Measurements from ENCODE around the gene DHODH.
A peak's percentile ranks its signal among the peaks of the same experiment; 100 is the strongest.

DHODH gene

DNA sequence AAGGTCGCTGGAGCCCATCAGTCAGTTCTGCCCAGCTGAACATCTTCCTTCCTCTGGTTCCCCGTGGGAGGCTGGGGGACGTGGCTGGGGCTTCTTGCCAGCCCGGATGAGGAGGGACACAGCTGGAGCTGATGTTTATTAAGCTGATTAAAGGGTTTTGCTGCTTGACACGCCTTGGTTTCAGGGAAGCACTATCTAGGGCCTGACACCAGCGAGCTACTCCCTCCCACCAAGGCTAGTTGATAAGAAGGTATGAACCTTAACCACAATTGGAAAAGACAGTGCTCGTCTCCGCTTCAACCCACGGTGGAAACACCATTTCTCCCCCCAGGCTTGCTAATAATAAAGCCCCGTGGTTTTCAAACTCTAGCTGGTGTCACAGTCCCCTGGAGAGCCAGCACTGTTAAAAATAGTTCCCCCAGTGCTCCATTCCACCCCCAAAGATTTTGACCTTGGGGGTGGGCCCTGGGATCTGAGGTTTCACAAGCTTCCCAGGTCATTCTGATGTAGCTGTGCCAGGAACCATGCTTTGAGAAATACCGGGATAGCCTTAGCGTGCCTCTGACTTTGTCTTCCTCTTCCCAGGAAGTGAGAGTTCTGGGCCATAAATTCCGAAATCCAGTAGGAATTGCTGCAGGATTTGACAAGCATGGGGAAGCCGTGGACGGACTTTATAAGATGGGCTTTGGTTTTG, 5.5 kb downstream of the DHODH start:
- no peak for DNase-seq

DNA sequence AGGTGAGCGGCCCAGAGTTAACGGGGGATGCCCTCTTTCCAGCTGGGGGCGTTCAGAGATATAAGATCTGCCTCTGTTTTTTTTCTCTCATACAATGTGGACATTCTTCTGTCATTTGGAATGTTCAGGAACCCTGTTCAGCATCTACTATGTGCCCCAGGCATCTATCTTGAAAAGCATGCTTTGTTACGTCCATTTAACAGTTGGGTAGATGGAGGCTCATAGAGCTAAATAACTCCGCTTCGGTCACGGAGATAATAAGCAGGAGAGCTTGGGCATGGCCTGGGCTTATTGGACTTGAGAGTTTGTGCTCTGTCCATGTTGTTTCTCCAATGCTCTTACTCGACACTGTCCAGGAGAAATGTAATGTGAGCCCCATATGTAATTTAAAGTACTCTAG, 6.1 kb downstream of the DHODH start:
- DNase-seq, result no peak

GRCh38 chr16:72015124-72015523, 6.6 kb downstream of the DHODH start:
- no peak for DNase-seq

DNA sequence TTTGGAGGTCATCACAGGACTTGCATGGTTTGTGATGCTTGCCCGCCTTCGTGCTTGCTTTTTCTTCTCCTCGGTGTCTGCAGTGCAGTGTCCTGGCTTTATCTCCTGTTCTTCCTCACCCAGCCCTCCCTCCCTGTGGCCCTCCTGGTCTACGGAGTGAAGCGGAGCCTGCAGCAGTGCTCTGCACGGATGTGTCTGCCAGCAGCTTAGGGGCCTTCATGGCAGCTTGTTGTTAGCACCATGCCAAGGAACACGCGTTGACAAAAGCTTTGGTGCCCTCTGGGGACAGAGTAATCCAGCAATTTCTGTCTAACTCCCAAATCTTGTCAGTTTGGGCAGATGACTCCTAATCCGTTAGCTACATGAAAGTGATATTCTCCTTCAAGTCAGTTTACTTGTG, 9.9 kb downstream of the DHODH start:
- DNase-seq, result no peak

DNA sequence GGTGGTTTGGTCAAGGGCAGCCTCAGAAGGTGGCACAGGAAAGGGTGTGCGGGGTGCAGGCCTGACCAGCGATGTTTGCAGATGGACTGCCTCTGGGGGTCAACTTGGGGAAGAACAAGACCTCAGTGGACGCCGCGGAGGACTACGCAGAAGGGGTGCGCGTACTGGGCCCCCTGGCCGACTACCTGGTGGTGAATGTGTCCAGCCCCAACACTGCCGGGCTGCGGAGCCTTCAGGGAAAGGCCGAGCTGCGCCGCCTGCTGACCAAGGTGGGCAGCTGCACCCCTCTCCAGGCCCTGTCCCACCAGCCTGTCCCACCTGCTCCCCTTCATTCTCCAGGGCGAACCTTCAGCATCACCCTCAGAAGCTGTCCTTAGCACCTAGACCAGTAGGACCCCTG, 12.5 kb downstream of the DHODH start:
- no peak for DNase-seq

DNA sequence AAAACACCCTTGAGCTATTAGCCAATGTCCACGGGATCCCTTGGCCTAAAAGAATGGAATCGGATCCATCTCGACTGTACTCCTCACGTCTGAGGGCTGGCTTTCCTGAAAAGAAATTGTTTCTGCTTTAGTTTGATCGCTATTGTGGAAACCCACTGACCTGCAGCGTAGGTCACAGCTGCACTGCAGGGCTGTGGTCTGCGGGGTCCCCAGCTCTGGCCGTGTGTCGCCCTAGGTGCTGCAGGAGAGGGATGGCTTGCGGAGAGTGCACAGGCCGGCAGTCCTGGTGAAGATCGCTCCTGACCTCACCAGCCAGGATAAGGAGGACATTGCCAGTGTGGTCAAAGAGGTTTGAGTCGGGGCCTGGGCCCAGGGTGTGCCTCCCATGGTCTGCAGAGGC, 13.6 kb downstream of the DHODH start:
- DNase-seq, result no peak

DNA sequence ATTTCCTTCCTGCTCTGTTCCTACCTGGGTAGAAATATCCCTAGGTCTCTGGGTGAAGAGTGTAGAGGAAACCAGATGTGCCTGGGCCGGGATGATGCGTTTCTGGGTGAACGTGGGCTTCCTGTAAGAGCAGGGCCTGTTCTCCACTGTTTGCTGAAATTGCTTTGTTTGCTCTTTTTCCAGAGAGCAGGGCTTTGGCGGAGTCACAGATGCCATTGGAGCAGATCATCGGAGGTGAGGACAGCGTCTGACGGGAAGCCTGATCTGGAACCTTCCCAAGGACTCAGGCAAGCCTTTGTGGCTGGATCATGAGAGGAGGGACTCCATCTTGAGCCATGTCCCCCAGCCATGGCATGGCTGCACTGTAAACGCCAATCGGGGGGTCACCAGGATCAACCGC, 15.4 kb downstream of the DHODH start:
- no peak for DNase-seq

GRCh38 chr16:72024862-72025382, 16.4 kb downstream of the DHODH start:
- no peak for DNase-seq

- no peak for DNase-seq
Measured at GRCh38 chr16:72025404-72026114, 17.0 kb downstream of the DHODH start.

DNA sequence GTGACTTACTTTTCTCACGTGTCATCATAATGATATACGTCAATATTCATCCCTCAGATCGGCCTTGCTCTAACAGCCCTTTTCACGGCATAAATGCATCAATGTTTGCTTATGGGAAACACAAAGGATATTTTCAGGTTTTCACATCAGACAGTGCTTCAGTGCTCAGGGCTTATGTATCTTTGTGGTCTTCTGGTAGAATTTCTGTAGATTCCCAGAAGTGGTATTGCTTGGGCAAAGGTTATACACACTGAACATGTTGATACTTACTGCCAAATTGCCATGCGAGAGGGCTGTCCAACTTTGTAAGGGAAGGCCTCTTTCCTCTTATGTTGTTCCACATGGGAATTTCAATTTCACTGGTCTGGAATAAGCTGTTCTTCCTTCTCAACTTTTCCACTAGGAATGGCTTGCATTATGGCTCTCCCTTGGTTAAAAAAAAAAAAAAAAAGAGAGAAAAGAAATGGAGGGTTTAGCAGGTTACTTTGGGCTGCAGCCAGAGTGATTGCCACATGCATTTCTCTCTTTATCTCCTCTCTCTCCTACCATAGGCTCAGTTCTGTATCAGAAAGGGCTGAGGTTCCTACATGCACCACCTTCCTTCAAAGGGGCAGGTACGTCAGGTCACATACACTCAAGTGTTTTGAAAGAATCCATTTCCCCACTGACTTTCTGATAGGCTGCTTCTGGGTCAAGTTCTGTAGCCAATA, 19.3 kb downstream of the DHODH start:
- no peak for DNase-seq

- DNase-seq, result no peak
Measured at GRCh38 chr16:72029567-72030271, 21.2 kb downstream of the DHODH start.

DNA sequence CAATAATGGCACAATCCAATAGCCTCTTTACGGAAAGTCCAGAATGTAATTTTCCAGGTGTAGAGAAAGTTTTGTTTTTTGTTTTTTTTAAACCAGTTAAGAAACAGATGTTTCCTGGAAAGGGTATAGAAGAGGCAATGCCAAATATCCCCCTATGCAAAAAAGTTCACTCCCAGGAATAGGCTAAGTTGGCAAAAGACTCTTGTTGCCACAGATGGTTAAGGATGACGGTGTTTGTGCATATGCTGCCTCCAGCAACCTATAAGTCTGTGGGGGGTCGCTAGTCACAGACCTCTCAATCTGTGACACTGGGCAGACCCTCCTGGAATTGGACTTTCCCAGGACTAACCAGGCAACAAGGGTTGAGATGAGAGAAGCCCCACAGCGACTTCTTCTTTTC, 24.9 kb downstream of the DHODH start:
- no peak for DNase-seq

- no peak for DNase-seq
Measured at GRCh38 chr16:72036098-72036497, 27.6 kb downstream of the DHODH start.

DNA sequence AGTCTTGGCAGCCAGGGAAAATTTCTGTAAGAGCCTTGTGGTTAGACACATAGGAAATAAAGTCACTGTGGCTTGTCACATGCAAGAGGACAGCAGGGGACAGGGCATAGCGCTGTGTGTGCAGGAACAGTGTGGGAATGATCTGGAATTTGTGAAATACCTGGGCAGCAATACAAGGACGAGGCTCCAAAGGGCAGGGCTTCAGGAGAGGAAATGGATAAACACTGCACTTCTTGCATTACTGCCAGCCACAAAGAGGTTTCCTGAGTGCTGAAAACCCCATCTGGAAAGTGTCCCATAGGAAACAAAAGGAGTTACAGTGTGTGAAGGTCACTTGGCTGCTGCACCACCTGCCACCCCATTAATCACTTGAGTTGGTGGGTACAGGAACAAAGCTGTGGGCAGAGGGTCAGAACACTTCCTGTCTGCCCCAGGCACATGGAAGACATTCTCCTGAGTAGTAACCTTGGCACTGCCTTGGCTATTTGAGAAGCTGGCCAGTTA, 33.7 kb downstream of the DHODH start:
- peak; percentile 24 for DNase-seq

GRCh38 chr16:72043058-72043457, 34.5 kb downstream of the DHODH start:
- no peak for DNase-seq

- no peak for DNase-seq
Measured at GRCh38 chr16:72043539-72043938, 35.0 kb downstream of the DHODH start.

- no peak for DNase-seq
Measured at GRCh38 chr16:72044296-72044695, 35.8 kb downstream of the DHODH start.

GRCh38 chr16:72044825-72045359, 36.3 kb downstream of the DHODH start:
- no peak for DNase-seq

DNA sequence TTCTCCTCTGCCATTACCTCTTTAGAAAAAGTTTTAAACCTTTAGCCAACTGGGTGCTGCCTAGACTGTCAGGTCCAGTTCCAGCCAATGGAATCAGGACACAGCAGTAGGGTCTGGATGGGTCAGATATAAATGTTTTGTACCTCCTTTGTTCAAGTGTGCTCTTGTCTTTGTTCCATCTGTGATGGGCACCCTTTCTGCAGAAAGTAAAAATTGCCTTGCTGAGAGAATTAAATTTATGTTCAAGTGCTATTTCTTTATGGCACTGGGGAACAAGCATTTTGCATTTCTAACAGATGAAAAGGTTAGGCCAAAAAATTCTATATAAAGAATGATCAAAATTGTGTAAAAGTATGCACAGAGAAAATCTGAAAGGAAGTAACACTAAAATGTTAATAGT, 40.6 kb downstream of the DHODH start:
- DNase-seq, result no peak

- DNase-seq, result peak; percentile 30
Measured at GRCh38 chr16:72050769-72051464, 42.4 kb downstream of the DHODH start.

DNA sequence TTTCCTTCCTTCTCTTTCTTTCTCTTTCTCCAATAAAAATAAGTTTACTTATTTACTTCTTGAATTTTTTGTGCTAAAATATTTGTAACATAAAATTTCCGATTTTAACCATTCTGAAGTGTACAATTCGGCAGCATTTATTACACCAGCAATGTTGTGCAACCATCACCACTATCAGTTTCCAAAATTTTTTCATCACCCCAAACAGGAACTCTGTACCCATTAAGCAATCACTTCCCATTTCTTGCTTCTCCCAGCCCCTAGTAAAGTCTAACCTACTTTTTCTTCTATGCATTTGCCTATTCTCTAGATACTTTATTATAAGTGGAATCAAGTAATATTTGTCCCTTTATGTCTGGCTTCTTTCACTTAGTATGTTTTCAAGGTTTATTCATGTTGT, 43.3 kb downstream of the DHODH start:
- DNase-seq, result peak; percentile 78

DNA sequence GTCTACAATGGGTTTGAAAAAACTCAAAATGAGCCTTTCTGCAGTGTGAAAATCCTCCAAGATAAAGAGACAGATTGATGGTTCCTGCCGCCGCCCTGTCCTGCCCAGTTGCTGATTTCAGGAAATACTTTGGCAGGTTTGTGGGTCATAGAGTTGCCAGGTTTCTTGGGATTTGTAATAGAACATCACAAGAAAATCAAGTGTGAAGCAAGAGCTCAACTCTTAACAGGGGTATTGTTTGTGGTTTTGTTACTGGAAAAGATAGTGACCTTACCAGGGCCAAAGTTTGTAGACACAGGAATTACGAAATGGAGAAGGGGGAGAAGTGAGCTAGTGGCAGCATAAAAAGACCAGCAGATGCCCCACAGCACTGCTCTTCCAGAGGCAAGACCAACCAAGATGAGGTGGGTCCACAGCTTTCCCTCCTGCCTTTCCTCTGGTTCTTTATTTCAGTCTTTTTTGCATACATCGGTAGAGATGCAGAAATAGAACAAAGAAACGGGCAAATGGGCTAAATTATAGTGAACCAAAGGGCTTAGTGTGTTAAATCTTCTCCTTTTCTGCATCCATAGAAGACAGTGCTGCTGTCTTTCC, 45.8 kb downstream of the DHODH start, which contains the start of gene HP:
Gene HP, plus strand, starts transcription at position 252 of the 594 bp plus-strand sequence. Its CDS starts 148 bp downstream, at position 400.
- DNase-seq, result peak; percentile 90

Data from GF-D8 (cell line).